Gastroesophageal sphincter (tissue), 3 donors: ENCODE measurements around the gene SLAMF8.

Experiments used
- POLR2A ChIP-seq, 2 donors: fragments of 450-650 bp; IDR thresholded peaks; one replicate each; pipeline ENCODE4 v1.6.1; 2017; ENCODE audit warnings: antibody characterized with exemption in 2 of 2, mild to moderate bottlenecking in 2 of 2, moderate library complexity in 1 of 2
- POLR2AphosphoS5 ChIP-seq: sonication (generic); formaldehyde crosslinking; IDR thresholded peaks from one replicate; pipeline ENCODE4 v1.6.1; 2017; ENCODE audit warnings: antibody characterized with exemption
- TF ChIP-seq, protein P1 (sequence below), 4 experiments: fragments of 200-600 bp in 2 of 4; fragments of 450-650 bp in 2 of 4; sonication (generic) in 1 of 4; IDR thresholded peaks; one replicate each; pipeline ENCODE4 v1.5.1; 2017 to 2019; ENCODE audit warnings: antibody characterized with exemption in 4 of 4, mild to moderate bottlenecking in 2 of 4, moderate library complexity in 2 of 4

DNA sequence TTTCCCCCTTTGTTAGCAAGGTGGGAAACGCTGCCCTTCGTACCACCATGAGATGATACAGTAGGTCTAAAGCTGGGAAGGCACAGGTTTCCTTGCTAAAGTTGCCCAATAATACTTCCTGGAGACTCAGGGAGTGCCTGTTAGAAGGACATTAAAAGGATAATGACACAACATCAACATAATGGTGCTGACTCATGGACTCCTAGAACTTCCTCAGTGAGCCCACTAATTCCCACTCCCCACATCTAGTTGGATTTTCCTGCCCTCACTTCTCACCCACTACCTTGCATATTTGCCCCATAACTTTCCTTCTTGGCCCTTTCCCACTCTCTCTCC lies 55.8 kb downstream of the SLAMF8 start:
- TF ChIP-seq, protein P1, sequence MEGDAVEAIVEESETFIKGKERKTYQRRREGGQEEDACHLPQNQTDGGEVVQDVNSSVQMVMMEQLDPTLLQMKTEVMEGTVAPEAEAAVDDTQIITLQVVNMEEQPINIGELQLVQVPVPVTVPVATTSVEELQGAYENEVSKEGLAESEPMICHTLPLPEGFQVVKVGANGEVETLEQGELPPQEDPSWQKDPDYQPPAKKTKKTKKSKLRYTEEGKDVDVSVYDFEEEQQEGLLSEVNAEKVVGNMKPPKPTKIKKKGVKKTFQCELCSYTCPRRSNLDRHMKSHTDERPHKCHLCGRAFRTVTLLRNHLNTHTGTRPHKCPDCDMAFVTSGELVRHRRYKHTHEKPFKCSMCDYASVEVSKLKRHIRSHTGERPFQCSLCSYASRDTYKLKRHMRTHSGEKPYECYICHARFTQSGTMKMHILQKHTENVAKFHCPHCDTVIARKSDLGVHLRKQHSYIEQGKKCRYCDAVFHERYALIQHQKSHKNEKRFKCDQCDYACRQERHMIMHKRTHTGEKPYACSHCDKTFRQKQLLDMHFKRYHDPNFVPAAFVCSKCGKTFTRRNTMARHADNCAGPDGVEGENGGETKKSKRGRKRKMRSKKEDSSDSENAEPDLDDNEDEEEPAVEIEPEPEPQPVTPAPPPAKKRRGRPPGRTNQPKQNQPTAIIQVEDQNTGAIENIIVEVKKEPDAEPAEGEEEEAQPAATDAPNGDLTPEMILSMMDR (IDR thresholded peaks at IDR 0.05): no peak
- TF ChIP-seq POLR2AphosphoS5: no peak
- TF ChIP-seq POLR2A (IDR thresholded peaks at IDR 0.05): no peak
